ENCODE results near the gene SLC11A1.

SLC11A1 gene

DNA sequence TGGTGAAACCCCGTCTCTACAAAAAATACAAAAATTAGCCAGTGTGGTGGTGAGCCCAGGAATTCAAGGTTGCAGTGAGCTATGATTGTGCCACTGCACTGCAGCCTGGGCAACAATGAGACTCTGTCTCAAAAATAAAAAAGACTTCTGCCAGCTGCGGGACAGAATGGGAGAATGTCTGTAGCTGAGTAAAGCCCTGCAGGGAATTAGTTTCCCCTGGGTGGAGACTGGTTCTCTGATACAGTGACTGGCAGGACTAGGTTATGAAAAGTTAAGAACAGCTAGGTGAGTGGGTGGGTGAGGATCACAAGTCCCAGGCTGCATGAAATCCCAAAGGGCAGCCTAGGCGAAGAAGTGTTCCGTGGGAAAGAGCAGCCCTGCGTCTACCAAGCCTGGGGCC is 39.2 kb upstream of the SLC11A1 start:
- H3K27ac ChIP-seq = peak overlapping the region; percentile 29
- ChIA-PET POLR2A (ENCODE audit: low non-redundant PET) (no interaction called here), CTCF (no interaction called here)
- TF ChIP-seq CTCF (conservative IDR thresholded peaks at IDR 0.05; ENCODE audit: low read depth) = no peak
- DNase-seq (ENCODE audit: low spot score) = no peak

- H3K27ac ChIP-seq = peak overlapping the region; percentile 29
- DNase-seq (ENCODE audit: low spot score) = no peak
- POLR2A ChIA-PET (ENCODE audit: low non-redundant PET) = no interaction called here
- no peak for TF ChIP-seq CTCF (conservative IDR thresholded peaks at IDR 0.05; ENCODE audit: low read depth)
- CTCF ChIA-PET = interaction anchor here (0.6 kb wide), 1 partner anchor 45 kb away, joined by 3 read pairs; no protein-coding TSS in a partner anchor
These were observed 38.5 kb upstream of the SLC11A1 start for GRCh38 chr2:218343591-218343990.

GRCh38 chr2:218344090-218344754 is 37.9 kb upstream of the SLC11A1 start:
- DNase-seq (ENCODE audit: low spot score) = no peak
- ChIA-PET POLR2A (ENCODE audit: low non-redundant PET) (no interaction called here), CTCF (no interaction called here)
- H3K27ac ChIP-seq = peak overlapping the region; percentile 29
- no peak for TF ChIP-seq CTCF (conservative IDR thresholded peaks at IDR 0.05; ENCODE audit: low read depth)

DNA sequence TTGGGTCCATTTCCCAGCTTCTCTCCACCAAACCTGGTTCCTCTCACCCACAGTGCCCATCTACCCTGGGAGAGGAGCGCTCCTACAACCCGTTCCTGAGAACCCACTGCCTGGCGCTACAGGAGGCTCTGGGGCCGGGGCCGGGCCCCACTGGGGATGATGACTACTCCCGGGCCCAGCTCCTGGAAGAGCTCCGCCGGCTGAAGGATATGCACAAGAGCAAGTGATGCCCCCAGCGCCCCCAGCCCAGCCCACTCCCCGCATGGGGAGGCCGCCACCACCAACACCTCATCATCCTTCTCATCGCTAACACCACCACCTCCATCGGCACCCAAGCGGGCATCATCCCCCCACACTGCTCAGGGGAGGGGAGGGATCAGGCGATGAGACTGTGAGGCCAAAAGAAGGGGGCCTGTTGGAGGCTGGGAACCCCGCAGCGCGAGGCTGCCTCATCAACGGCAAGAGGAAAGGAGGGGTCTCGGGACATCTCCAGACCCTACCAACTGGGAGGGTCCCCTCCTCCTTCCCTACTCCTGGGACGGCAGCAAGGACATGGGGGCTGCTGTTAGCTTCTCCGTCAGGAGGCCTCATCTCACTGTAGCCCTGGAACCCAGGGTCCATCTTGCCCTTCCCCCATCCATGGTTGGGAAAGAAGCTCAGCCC is 37.2 kb upstream of the SLC11A1 start:
- ChIA-PET CTCF (no interaction called here), POLR2A (ENCODE audit: low non-redundant PET) (no interaction called here)
- H3K27ac ChIP-seq = no peak overlapping the region
- no peak for DNase-seq (ENCODE audit: low spot score)
- no peak for TF ChIP-seq CTCF (conservative IDR thresholded peaks at IDR 0.05; ENCODE audit: low read depth)

- no peak overlapping the region for H3K27ac ChIP-seq
- TF ChIP-seq CTCF (conservative IDR thresholded peaks at IDR 0.05; ENCODE audit: low read depth) = no peak
- CTCF ChIA-PET = no interaction called here
- POLR2A ChIA-PET (ENCODE audit: low non-redundant PET) = no interaction called here
- no peak for DNase-seq (ENCODE audit: low spot score)
These were observed 36.4 kb upstream of the SLC11A1 start for GRCh38 chr2:218345491-218346236.

GRCh38 chr2:218347172-218347571 is 34.9 kb upstream of the SLC11A1 start:
- CTCF ChIA-PET = interaction anchor here (0.7 kb wide), 1 partner anchor 53 kb away, joined by 4 read pairs; no protein-coding TSS in a partner anchor

More at GRCh38 chr2:218347172-218347571, 34.9 kb upstream of the SLC11A1 start:
- no peak for TF ChIP-seq CTCF (conservative IDR thresholded peaks at IDR 0.05; ENCODE audit: low read depth)
- DNase-seq (ENCODE audit: low spot score) = no peak
- POLR2A ChIA-PET (ENCODE audit: low non-redundant PET) = interaction anchor here (0.6 kb wide), 2 partner anchors 9 to 61 kb away, joined by 3 to 4 read pairs; no protein-coding TSS in a partner anchor
- no peak overlapping the region for H3K27ac ChIP-seq
